Measurements from ENCODE around the gene CD244. TPM values are rescaled to one million over a fixed set of nuclear protein-coding genes. Genes with fewer than 3 reads are reported as not detected.
"Not testable (repeated sequence)": the region's sequence is repeated elsewhere in the genome, so short reads cannot be mapped to it uniquely, and the experiment has no call there.

The CD244 gene
- total and polyA plus RNA-seq, 10 donors: 2.1 to 25.7 (median 16.1) TPM

DNA sequence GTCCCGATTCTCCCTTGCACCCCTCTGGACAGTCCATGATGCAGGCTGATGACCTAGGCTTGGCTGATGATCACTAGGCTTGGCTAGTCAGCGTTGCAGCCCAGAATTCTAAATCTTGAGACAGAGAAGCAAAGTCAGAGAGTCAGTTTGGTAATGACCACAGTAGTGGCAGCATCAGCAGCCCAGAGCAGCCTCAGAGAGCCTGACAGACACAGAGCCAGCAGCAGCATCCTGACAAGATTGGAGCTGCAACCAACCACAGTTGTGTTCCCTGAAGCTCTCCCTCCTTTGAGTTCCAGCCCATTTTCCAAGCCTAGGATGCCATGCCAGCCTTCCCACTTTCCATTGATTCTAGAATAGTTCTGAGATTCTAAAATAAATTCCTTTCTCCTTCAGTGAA lies 39.1 kb upstream of the CD244 start:
- TF ChIP-seq POLR2A (IDR thresholded peaks at IDR 0.05): no peak
- TF ChIP-seq CTCF (IDR thresholded peaks at IDR 0.05 in 8 of 11, conservative IDR thresholded peaks at IDR 0.05 in 3 of 11): no peak
- no peak for TF ChIP-seq POLR2AphosphoS5 (IDR thresholded peaks at IDR 0.05)
- no peaks in the 10 kb centered on the region for H3K4me1 ChIP-seq
- DNase-seq: no peak
- no peaks in the 10 kb centered on the region for H3K36me3 ChIP-seq
- H3K27me3 ChIP-seq (replicated peaks in 1 of 7): peaks cover 0 to 4% (median 0%) of the 10 kb centered on the region in 7 donors
- WGBS, 5 donors: 87 to 95% (median 91%) methylated on average over 2 of the region's 2 CpGs
- peaks cover 0 to 4% (median 0%) of the 10 kb centered on the region in 8 donors for H3K9me3 ChIP-seq
- intact Hi-C loops (cut with DNase I; ENCODE audit: low total_unique reads): no loop called here
- no peak overlapping the region for H3K27ac ChIP-seq
- H3K4me3 ChIP-seq: no peak overlapping the region

GRCh38 chr1:160900683-160901082 lies 38.0 kb upstream of the CD244 start:
- H3K4me1 ChIP-seq; H3K4me3 ChIP-seq; H3K27me3 ChIP-seq (replicated peaks in 1 of 7); H3K36me3 ChIP-seq; intact Hi-C loops (cut with DNase I; ENCODE audit: low total_unique reads); H3K9me3 ChIP-seq; H3K27ac ChIP-seq; DNase-seq: not testable (repeated sequence)
- WGBS, 5 donors: 61 to 87% (median 72%) methylated on average over 3 of the region's 3 CpGs

GRCh38 chr1:160894368-160895135 lies 31.9 kb upstream of the CD244 start:
- H3K27ac ChIP-seq, DNase-seq: not testable (repeated sequence)
- WGBS, 5 donors: 91 to 97% (median 95%) methylated on average over 18 of the region's 18 CpGs

GRCh38 chr1:160891474-160891873 lies 28.8 kb upstream of the CD244 start:
- TF ChIP-seq CTCF (IDR thresholded peaks at IDR 0.05 in 8 of 11, conservative IDR thresholded peaks at IDR 0.05 in 3 of 11) (no peak), POLR2AphosphoS5 (IDR thresholded peaks at IDR 0.05) (no peak), POLR2A (IDR thresholded peaks at IDR 0.05) (no peak)
- WGBS, 5 donors: 75 to 87% (median 77%) methylated on average over 2 of the region's 2 CpGs
- peaks cover 0 to 12% (median 0%) of the 10 kb centered on the region in 7 donors for H3K27me3 ChIP-seq (replicated peaks in 1 of 7)
- H3K36me3 ChIP-seq: no peaks in the 10 kb centered on the region
- peaks cover 0 to 21% (median 3%) of the 10 kb centered on the region in 8 donors for H3K9me3 ChIP-seq
- H3K4me3 ChIP-seq: no peak overlapping the region
- H3K27ac ChIP-seq: no peak overlapping the region
- intact Hi-C loops (cut with DNase I; ENCODE audit: low total_unique reads): no loop called here
- no peaks in the 10 kb centered on the region for H3K4me1 ChIP-seq
- no peak for DNase-seq

More at GRCh38 chr1:160894368-160895135, 31.9 kb upstream of the CD244 start:
- intact Hi-C loops (cut with DNase I; ENCODE audit: low total_unique reads); H3K27me3 ChIP-seq (replicated peaks in 1 of 7); H3K36me3 ChIP-seq; H3K4me1 ChIP-seq; H3K4me3 ChIP-seq: not testable (repeated sequence)
- H3K9me3 ChIP-seq: peaks cover 0 to 21% (median 3%) of the 10 kb centered on the region in 8 donors

GRCh38 chr1:160888926-160889325 lies 26.2 kb upstream of the CD244 start:
- no peak for DNase-seq
- Histone ChIP-seq H3K9me3 (peaks cover 0 to 8% (median 0%) of the 10 kb centered on the region in 8 donors), H3K4me3 (no peak overlapping the region), H3K4me1 (peaks cover 0 to 12% (median 0%) of the 10 kb centered on the region in 6 donors), H3K36me3 (no peaks in the 10 kb centered on the region), H3K27me3 (replicated peaks in 1 of 7) (peaks cover 0 to 12% (median 0%) of the 10 kb centered on the region in 7 donors), H3K27ac (no peak overlapping the region)
- WGBS, 5 donors: 32 to 61% (median 44%) methylated on average over 2 of the region's 2 CpGs
- intact Hi-C loops (cut with DNase I; ENCODE audit: low total_unique reads): no loop called here
- TF ChIP-seq CTCF (IDR thresholded peaks at IDR 0.05 in 8 of 11, conservative IDR thresholded peaks at IDR 0.05 in 3 of 11) (no peak), POLR2AphosphoS5 (IDR thresholded peaks at IDR 0.05) (no peak), POLR2A (IDR thresholded peaks at IDR 0.05) (no peak)
